GM12878 (cell line): ENCODE results near the gene PRKCE. TPM values are rescaled to one million over a fixed set of nuclear protein-coding genes. Genes with fewer than 3 reads are reported as not detected.

Source experiments
- ATAC-seq: fragments of 200-7000 bp; cut with Tn5 transposase; 3 replicates; pipeline ENCODE4 v1.9.1; 2020; ENCODE audit warnings: mild to moderate bottlenecking, moderate library complexity
- BruUV-seq: library from RNA; stranded (reverse); fragments of 400-500 nt; replicated peaks from 2 replicates; lab custom pipeline; 2021; lab: Mats Ljungman, UMichigan
- CTCF ChIA-PET: fragments of 300-600 bp; sonication (Branson Sonifier 250); formaldehyde crosslinking; extraction: SDS; loops from one replicate; lab custom pipeline; 2021; ENCODE audit warnings: inconsistent platforms; lab: Yijun Ruan, JAX
- POLR2A ChIA-PET: fragments of 350-600 bp; formaldehyde crosslinking; extraction: SDS; loops from one replicate; lab custom pipeline; 2021; ENCODE audit warnings: inconsistent platforms; lab: Charles Lee
- RAD21 ChIA-PET: fragments of 300-600 bp; sonication (Branson Sonifier 250); formaldehyde crosslinking; loops from one replicate; lab custom pipeline; 2023; ENCODE audit warnings: antibody characterized with exemption; ENCODE audit not compliant: unreplicated experiment; lab: Charles Lee
- SMC1A ChIA-PET: fragments of 300-600 bp; sonication (Branson Sonifier 250); formaldehyde crosslinking; loops from one replicate; lab custom pipeline; 2023; ENCODE audit not compliant: unreplicated experiment, uncharacterized antibody; lab: Charles Lee
- DNase-seq: peaks from one replicate; pipeline ENCODE4 v3.0.0-alpha.2; 2011; ENCODE audit warnings: low read depth, low spot score
- FAIRE-seq: peaks from 3 replicates; lab custom pipeline; 2011; peaks lifted over from hg19 to GRCh38; lab: Jason Lieb, UNC
- H2AFZ ChIP-seq: 2 replicates; pipeline ENCODE4 v1.6.0; 2011; ENCODE audit warnings: low read depth, low read length, control low read depth; ENCODE audit not compliant: control insufficient read depth
- H3K27ac ChIP-seq: 2 replicates; pipeline ENCODE4 v1.5.1; 2011; ENCODE audit warnings: control low read depth; ENCODE audit not compliant: control insufficient read depth, insufficient read depth
- H3K27me3 ChIP-seq, 2 experiments: replicated peaks in 1 of 2; 2 replicates each; pipeline versions ENCODE4 v1.6.0 to v1.6.1; 2011; ENCODE audit warnings: low read length in 1 of 2; ENCODE audit not compliant: control insufficient read depth in 2 of 2, insufficient read depth in 2 of 2
- H3K36me3 ChIP-seq, 2 experiments: 2 replicates each; pipeline ENCODE4 v1.5.1; 2011; ENCODE audit warnings: low read length in 1 of 2; ENCODE audit not compliant: control insufficient read depth in 2 of 2, insufficient read depth in 2 of 2
- H3K4me1 ChIP-seq: 2 replicates; pipeline ENCODE4 v1.6.1; 2011; ENCODE audit warnings: mild to moderate bottlenecking, low read length, moderate library complexity, mixed read lengths; ENCODE audit not compliant: control insufficient read depth, insufficient read depth
- H3K4me2 ChIP-seq: 2 replicates; pipeline ENCODE4 v1.6.0; 2011; ENCODE audit warnings: control low read depth; ENCODE audit not compliant: control insufficient read depth, insufficient read depth
- H3K4me3 ChIP-seq: fragments of 200-600 bp; sonication (generic); 2 replicates; pipeline ENCODE4 v1.5.1; 2016
- H3K79me2 ChIP-seq: 2 replicates; pipeline ENCODE4 v1.6.0; 2011; ENCODE audit warnings: low read length; ENCODE audit not compliant: control insufficient read depth, insufficient read depth
- H3K9ac ChIP-seq: 2 replicates; pipeline ENCODE4 v1.8.0; 2011; ENCODE audit warnings: low read length, control low read depth, mixed read lengths; ENCODE audit not compliant: control insufficient read depth, insufficient read depth
- H3K9me3 ChIP-seq: replicated peaks from 3 replicates; pipeline ENCODE4 v1.5.1; 2011; ENCODE audit warnings: mild to moderate bottlenecking, low read length; ENCODE audit not compliant: control insufficient read depth, insufficient read depth
- H4K20me1 ChIP-seq: 2 replicates; pipeline ENCODE4 v1.6.0; 2011; ENCODE audit not compliant: control insufficient read depth, insufficient read depth
- BHLHE40 ChIP-seq, 2 experiments: fragments of 450-650 bp in 1 of 2; IDR thresholded peaks; 2 replicates each; pipeline ENCODE4 v1.6.1; 2011 to 2017; ENCODE audit warnings: low read depth in 2 of 2, borderline replicate concordance in 1 of 2, improper control_type of control experiment in 1 of 2, low read length in 1 of 2, mild to moderate bottlenecking in 1 of 2
- EGR1 ChIP-seq, 2 experiments: IDR thresholded peaks; 1 replicate in 1 of 2; 2 replicates in 1 of 2; pipeline ENCODE4 v1.6.1; 2011 to 2012; ENCODE audit warnings: low read depth in 2 of 2, low read length in 2 of 2, borderline replicate concordance in 1 of 2, mild to moderate bottlenecking in 1 of 2, moderate library complexity in 1 of 2
- ETV6 ChIP-seq, 2 experiments: fragments of 450-650 bp in 1 of 2; IDR thresholded peaks in 1 of 2; conservative IDR thresholded peaks in 1 of 2; 2 replicates each; pipeline ENCODE4 v1.6.1; 2014; ENCODE audit warnings: antibody characterized with exemption in 1 of 2, borderline replicate concordance in 1 of 2, low read depth in 1 of 2, mild to moderate bottlenecking in 1 of 2, moderate library complexity in 1 of 2
- MAX ChIP-seq: IDR thresholded peaks from 2 replicates; pipeline ENCODE4 v1.6.1; 2012; ENCODE audit warnings: low read depth, low read length, improper control_type of control experiment
- NR2F1 ChIP-seq: fragments of 450-650 bp; conservative IDR thresholded peaks from 2 replicates; pipeline ENCODE4 v1.6.1; 2017; ENCODE audit warnings: mild to moderate bottlenecking
- POLR2A ChIP-seq: IDR thresholded peaks from 2 replicates; pipeline ENCODE4 v1.6.1; 2011; ENCODE audit warnings: low read depth, mild to moderate bottlenecking, low read length
- POLR2AphosphoS2 ChIP-seq: IDR thresholded peaks from 2 replicates; pipeline ENCODE4 v1.6.1; 2011; ENCODE audit warnings: low read depth, mild to moderate bottlenecking, low read length, improper control_type of control experiment, moderate library complexity
- RB1 ChIP-seq: fragments of 450-650 bp; formaldehyde crosslinking; IDR thresholded peaks from 2 replicates; pipeline ENCODE4 v1.6.1; 2017; ENCODE audit warnings: mild to moderate bottlenecking, borderline replicate concordance
- SP1 ChIP-seq: IDR thresholded peaks from one replicate; pipeline ENCODE4 v1.6.1; 2011; ENCODE audit warnings: low read depth, low read length
- STAT3 ChIP-seq: IDR thresholded peaks from 2 replicates; pipeline ENCODE4 v1.6.1; 2011; ENCODE audit warnings: low read depth, low read length, improper control_type of control experiment
- WGBS: methylation state at CpG from one replicate; pipeline ENCODE4 v1.1.6; 2016; ENCODE audit warnings: low lambda C conversion rate; ENCODE audit not compliant: insufficient replicate concordance, insufficient coverage; ENCODE audit errors: missing lambda C conversion rate; 5-methylcytosine and 5-hydroxymethylcytosine counted together
- in situ Hi-C: fragments of 300-500 bp; cut with MboI; formaldehyde crosslinking; loops from 9 replicates; pipeline ENCODE4 v1.14.3; 2018; ENCODE audit warnings: mixed read lengths
- intact Hi-C: fragments of 100-400 bp; cut with micrococcal nuclease; formaldehyde crosslinking; loops from one replicate; pipeline ENCODE4 v1.14.2; 2022; ENCODE audit not compliant: unreplicated experiment
- polyA plus RNA-seq, 11 experiments: library from polyadenylated mRNA; depleted of rRNA in 4 of 11; unstranded in 6 of 11; stranded (reverse) in 5 of 11; fragments of >200 nt; fragmentation: Nextera tagmentation in 4 of 11; fragmentation: Illumina TruSeq in 1 of 11; extraction: Ambion mirVana in 4 of 11; extraction: Trizol in 1 of 11; gene quantifications; 1 replicate in 1 of 11; 2 replicates in 10 of 11; pipeline versions ENCODE4 v1.2.1 to v1.2.3, GENCODE V29; 2011 to 2016; ENCODE audit warnings: inconsistent platforms in 2 of 11, missing spikeins in 2 of 11, low read depth in 1 of 11
- total RNA-seq, 4 experiments: library from RNA; depleted of rRNA in 3 of 4; stranded (reverse); fragments of >200 nt in 3 of 4; fragmentation: Illumina TruSeq in 1 of 4; extraction: Trizol in 1 of 4; gene quantifications; 2 replicates each; pipeline versions ENCODE4 v1.2.1 to v1.2.3, GENCODE V29; 2013 to 2021

The PRKCE gene
- total and polyA plus RNA-seq, 10 of the 15 experiments (the other 5 are each of a cell fraction or from before 2014, with no cell fraction given) = 2.6 to 28.2 (median 11.3) TPM

- Histone ChIP-seq H3K79me2 (peaks cover 2% of the 10 kb centered on the region), H3K36me3 (peaks cover 0 to 6% of the 10 kb centered on the region in 2 experiments; a peak in 2 of 4 replicates), H2AFZ (no peak overlapping the region), H4K20me1 (no peaks in the 10 kb centered on the region), H3K4me2 (no peak overlapping the region), H3K4me1 (peaks cover 11% of the 10 kb centered on the region), H3K27ac (no peak overlapping the region), H3K27me3 (no peaks in the 10 kb centered on the region)
- no peak for FAIRE-seq
- intact Hi-C loops (no loop called here), in situ Hi-C loops (no loop called here)
- ATAC-seq = no peak
- no TSS peak for BruUV-seq
- ChIA-PET POLR2A (interaction anchor here (1.2 kb wide), 1 partner anchor 58 kb away, joined by 3 read pairs; no protein-coding TSS in a partner anchor), RAD21 (no interaction called here), CTCF (interaction anchor here (1.2 to 1.7 kb wide), 2 partner anchors 21 to 22 kb away, joined by 3 read pairs; no protein-coding TSS in a partner anchor), SMC1A (interaction anchor here (0.9 to 1.8 kb wide), 4 partner anchors 8 to 24 kb away, joined by 3 to 8 read pairs (median 6); no protein-coding TSS in a partner anchor)
- no peak for DNase-seq
- TF ChIP-seq RB1 (no peak), BHLHE40 (IDR thresholded peaks at IDR 0.05; ENCODE audit: borderline replicate concordance in 1 of 2, low read depth in 2 of 2, low read length in 1 of 2) (no peak), STAT3 (no peak), NR2F1 (no peak), EGR1 (IDR thresholded peaks at IDR 0.05; ENCODE audit: borderline replicate concordance in 1 of 2, low read depth in 2 of 2, low read length in 2 of 2) (no peak), MAX (no peak), POLR2A (no peak), SP1 (no peak), POLR2AphosphoS2 (no peak), ETV6 (conservative IDR thresholded peaks at IDR 0.05 in 1 of 2, IDR thresholded peaks at IDR 0.05 in 1 of 2; ENCODE audit: borderline replicate concordance in 1 of 2, low read depth in 1 of 2) (no peak)
- TF ChIP-seq, all 136 proteins: peak for 0
- Histone ChIP-seq H3K4me3 (no peak overlapping the region), H3K9me3 (peaks cover 2% of the 10 kb centered on the region; the same call in 1 of the 3 replicates), H3K9ac (no peak overlapping the region)
- 80% methylated on average over 3 of the region's 3 CpGs for WGBS
Measured at GRCh38 chr2:45710468-45710867, 59.0 kb downstream of the PRKCE start.
